Measurements from ENCODE around the gene ACAA1. TPM values are rescaled to one million over a fixed set of nuclear protein-coding genes. Genes with fewer than 3 reads are reported as not detected.

Gene ACAA1
- total and polyA plus RNA-seq, 9 of the 15 experiments (the other 6 are each of a cell fraction or from before 2014, with no cell fraction given), result 4.0 to 88.9 (median 57.2) TPM

DNA sequence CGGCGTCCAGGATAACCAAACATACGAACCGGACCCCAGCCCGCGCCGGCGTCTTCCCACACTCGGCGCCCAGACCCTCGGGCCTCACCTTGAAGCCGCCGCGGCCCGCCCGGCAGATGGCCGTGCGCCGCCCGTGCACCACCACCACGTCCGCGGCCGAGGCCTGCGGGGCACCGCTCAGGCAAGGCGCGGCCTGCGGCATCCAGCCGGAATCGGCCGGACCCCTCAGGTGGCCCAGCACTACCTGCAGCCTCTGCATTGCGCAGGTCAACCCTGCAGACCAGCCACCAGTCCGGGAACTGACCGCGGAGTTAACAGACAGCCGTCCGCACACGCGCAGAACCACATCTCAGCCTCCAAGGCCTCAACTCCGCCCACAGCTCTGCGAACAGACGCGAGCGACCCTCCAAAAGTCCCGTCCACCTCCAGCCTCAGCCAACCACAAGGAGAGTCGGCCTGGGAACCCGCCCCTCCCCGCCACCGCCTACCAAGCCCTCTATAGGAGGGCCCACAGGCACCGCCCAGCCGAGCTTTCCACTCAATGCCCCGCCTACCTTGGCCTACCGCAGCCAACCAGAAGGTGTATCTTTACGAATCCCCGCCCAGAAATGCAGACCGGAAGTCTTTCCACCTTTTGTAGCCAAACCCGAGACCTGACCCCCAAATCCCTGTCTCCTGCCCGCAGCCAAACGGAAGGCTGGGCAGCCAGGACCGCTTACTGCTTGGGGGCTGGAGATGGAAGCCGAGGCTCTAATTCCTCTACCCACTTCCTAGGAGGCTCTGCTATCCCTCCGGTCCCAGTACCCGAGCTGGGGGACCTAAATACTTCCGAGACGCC, at the start of gene ACAA1 (continued):
- TF ChIP-seq, protein P1, sequence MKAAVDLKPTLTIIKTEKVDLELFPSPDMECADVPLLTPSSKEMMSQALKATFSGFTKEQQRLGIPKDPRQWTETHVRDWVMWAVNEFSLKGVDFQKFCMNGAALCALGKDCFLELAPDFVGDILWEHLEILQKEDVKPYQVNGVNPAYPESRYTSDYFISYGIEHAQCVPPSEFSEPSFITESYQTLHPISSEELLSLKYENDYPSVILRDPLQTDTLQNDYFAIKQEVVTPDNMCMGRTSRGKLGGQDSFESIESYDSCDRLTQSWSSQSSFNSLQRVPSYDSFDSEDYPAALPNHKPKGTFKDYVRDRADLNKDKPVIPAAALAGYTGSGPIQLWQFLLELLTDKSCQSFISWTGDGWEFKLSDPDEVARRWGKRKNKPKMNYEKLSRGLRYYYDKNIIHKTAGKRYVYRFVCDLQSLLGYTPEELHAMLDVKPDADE (conservative IDR thresholded peaks at IDR 0.05; ENCODE audit: control insufficient read depth, low read depth, low read length), result no peak; the same call in 1 of the 2 replicates
- TF ChIP-seq, protein P2, sequence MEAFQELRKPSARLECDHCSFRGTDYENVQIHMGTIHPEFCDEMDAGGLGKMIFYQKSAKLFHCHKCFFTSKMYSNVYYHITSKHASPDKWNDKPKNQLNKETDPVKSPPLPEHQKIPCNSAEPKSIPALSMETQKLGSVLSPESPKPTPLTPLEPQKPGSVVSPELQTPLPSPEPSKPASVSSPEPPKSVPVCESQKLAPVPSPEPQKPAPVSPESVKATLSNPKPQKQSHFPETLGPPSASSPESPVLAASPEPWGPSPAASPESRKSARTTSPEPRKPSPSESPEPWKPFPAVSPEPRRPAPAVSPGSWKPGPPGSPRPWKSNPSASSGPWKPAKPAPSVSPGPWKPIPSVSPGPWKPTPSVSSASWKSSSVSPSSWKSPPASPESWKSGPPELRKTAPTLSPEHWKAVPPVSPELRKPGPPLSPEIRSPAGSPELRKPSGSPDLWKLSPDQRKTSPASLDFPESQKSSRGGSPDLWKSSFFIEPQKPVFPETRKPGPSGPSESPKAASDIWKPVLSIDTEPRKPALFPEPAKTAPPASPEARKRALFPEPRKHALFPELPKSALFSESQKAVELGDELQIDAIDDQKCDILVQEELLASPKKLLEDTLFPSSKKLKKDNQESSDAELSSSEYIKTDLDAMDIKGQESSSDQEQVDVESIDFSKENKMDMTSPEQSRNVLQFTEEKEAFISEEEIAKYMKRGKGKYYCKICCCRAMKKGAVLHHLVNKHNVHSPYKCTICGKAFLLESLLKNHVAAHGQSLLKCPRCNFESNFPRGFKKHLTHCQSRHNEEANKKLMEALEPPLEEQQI (IDR thresholded peaks at IDR 0.05), result no peak
- TF ChIP-seq, protein P3, sequence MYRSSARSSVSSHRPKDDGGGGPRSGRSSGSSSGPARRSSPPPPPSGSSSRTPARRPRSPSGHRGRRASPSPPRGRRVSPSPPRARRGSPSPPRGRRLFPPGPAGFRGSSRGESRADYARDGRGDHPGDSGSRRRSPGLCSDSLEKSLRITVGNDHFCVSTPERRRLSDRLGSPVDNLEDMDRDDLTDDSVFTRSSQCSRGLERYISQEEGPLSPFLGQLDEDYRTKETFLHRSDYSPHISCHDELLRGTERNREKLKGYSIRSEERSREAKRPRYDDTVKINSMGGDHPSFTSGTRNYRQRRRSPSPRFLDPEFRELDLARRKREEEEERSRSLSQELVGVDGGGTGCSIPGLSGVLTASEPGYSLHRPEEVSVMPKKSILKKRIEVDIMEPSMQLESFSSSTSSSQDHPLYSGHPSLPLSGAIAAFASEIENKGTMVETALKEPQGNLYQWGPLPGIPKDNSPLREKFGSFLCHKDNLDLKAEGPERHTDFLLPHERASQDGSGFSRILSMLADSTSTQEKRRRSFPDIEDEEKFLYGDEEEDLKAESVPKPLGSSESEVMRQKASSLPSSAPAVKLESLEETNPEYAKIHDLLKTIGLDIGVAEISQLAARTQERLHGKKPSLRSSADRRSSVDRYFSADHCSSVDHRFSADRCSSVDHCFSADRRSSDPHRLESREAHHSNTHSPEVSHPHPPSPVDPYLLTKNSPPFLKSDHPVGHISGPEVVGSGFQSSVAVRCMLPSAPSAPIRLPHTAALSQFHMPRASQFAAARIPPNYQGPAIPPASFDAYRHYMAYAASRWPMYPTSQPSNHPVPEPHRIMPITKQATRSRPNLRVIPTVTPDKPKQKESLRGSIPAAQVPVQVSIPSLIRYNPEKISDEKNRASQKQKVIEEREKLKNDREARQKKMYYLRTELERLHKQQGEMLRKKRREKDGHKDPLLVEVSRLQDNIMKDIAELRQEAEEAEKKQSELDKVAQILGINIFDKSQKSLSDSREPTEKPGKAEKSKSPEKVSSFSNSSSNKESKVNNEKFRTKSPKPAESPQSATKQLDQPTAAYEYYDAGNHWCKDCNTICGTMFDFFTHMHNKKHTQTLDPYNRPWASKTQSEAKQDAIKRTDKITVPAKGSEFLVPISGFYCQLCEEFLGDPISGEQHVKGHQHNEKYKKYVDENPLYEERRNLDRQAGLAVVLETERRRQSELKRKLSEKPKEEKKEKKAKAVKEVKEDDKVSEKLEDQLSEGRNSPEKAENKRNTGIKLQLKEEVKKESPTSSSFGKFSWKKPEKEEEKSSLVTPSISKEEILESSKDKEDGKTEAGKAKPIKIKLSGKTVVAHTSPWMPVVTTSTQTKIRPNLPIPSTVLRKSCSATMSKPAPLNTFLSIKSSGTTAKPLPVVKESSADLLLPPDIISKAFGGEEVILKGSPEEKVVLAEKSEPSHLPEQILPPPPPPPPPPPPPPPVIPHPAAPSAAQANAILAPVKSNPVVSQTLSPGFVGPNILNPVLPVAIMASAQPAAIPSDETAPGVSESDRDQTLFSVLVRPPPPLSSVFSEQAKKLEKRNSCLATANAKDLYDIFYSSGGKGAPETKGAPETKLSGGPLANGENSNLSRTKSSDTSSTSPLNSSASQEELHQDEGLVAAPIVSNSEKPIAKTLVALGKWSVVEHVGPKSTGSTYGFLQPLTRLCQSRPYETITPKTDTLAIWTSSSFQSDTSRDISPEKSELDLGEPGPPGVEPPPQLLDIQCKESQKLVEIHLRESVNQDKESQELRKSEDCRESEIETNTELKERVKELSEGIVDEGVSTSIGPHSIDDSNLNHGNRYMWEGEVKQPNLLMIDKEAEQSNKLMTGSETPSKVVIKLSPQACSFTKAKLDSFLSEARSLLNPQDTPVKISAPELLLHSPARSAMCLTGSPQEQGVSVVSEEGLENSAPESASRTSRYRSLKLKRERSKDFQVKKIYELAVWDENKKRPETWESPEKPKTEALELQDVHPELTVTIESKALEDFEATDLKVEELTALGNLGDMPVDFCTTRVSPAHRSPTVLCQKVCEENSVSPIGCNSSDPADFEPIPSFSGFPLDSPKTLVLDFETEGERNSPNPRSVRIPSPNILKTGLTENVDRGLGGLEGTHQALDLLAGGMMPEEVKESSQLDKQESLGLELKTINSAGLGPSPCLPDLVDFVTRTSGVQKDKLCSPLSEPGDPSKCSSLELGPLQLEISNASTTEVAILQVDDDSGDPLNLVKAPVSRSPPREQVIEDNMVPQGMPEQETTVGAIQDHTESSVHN (IDR thresholded peaks at IDR 0.05; ENCODE audit: borderline replicate concordance in 1 of 2, low read depth in 1 of 2), result no peak
- TF ChIP-seq, protein P4, sequence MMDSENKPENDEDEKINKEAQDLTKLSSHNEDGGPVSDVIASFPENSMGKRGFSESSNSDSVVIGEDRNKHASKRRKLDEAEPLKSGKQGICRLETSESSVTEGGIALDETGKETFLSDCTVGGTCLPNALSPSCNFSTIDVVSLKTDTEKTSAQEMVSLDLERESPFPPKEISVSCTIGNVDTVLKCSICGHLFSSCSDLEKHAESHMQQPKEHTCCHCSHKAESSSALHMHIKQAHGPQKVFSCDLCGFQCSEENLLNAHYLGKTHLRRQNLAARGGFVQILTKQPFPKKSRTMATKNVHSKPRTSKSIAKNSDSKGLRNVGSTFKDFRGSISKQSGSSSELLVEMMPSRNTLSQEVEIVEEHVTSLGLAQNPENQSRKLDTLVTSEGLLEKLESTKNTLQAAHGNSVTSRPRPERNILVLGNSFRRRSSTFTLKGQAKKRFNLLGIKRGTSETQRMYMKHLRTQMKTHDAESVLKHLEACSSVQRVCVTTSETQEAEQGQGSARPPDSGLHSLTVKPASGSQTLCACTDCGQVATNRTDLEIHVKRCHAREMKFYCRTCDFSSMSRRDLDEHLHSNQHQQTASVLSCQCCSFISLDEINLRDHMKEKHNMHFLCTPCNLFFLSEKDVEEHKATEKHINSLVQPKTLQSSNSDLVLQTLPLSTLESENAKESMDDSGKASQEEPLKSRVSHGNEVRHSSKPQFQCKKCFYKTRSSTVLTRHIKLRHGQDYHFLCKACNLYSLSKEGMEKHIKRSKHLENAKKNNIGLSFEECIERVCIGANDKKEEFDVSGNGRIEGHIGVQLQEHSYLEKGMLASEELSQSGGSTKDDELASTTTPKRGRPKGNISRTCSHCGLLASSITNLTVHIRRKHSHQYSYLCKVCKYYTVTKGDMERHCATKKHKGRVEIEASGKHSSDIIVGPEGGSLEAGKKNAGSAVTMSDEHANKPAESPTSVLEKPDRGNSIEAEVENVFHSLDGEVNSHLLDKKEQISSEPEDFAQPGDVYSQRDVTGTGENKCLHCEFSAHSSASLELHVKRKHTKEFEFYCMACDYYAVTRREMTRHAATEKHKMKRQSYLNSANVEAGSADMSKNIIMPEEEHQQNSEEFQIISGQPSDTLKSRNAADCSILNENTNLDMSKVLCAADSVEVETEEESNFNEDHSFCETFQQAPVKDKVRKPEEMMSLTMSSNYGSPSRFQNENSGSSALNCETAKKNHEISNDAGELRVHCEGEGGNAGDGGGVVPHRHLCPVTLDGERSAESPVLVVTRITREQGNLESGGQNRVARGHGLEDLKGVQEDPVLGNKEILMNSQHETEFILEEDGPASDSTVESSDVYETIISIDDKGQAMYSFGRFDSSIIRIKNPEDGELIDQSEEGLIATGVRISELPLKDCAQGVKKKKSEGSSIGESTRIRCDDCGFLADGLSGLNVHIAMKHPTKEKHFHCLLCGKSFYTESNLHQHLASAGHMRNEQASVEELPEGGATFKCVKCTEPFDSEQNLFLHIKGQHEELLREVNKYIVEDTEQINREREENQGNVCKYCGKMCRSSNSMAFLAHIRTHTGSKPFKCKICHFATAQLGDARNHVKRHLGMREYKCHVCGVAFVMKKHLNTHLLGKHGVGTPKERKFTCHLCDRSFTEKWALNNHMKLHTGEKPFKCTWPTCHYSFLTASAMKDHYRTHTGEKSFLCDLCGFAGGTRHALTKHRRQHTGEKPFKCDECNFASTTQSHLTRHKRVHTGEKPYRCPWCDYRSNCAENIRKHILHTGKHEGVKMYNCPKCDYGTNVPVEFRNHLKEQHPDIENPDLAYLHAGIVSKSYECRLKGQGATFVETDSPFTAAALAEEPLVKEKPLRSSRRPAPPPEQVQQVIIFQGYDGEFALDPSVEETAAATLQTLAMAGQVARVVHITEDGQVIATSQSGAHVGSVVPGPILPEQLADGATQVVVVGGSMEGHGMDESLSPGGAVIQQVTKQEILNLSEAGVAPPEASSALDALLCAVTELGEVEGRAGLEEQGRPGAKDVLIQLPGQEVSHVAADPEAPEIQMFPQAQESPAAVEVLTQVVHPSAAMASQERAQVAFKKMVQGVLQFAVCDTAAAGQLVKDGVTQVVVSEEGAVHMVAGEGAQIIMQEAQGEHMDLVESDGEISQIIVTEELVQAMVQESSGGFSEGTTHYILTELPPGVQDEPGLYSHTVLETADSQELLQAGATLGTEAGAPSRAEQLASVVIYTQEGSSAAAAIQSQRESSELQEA (IDR thresholded peaks at IDR 0.05; ENCODE audit: low read depth), result no peak

Measured in K562 (cell line).